ENCODE measurements around the gene NCOA1.
"Not testable (repeated sequence)": the region's sequence is repeated elsewhere in the genome, so short reads cannot be mapped to it uniquely, and the experiment has no call there.

NCOA1 gene

GRCh38 chr2:24474053-24474452 lies 17.0 kb upstream of the NCOA1 start:
- no peak for DNase-seq (ENCODE audit: low read depth, low spot score)

GRCh38 chr2:24477229-24477628 lies 13.8 kb upstream of the NCOA1 start:
- DNase-seq (ENCODE audit: low read depth, low spot score) = no peak

GRCh38 chr2:24478243-24478642 lies 12.8 kb upstream of the NCOA1 start:
- no peak for DNase-seq (ENCODE audit: low read depth, low spot score)

GRCh38 chr2:24480245-24480644 lies 10.8 kb upstream of the NCOA1 start:
- DNase-seq (ENCODE audit: low read depth, low spot score) = no peak

- DNase-seq (ENCODE audit: low read depth, low spot score) = no peak
Observed at GRCh38 chr2:24482251-24482971, 8.6 kb upstream of the NCOA1 start.

GRCh38 chr2:24482972-24483300 lies 8.1 kb upstream of the NCOA1 start:
- no peak for DNase-seq (ENCODE audit: low read depth, low spot score)

GRCh38 chr2:24484677-24485076 lies 6.4 kb upstream of the NCOA1 start:
- not testable (repeated sequence) for DNase-seq (ENCODE audit: low read depth, low spot score)

GRCh38 chr2:24485197-24485596 lies 5.9 kb upstream of the NCOA1 start:
- DNase-seq (ENCODE audit: low read depth, low spot score) = no peak

- DNase-seq (ENCODE audit: low read depth, low spot score) = no peak
Observed at GRCh38 chr2:24486636-24487205, 4.3 kb upstream of the NCOA1 start.

GRCh38 chr2:24489465-24490180 lies 1.4 kb upstream of the NCOA1 start:
- DNase-seq (ENCODE audit: low read depth, low spot score) = no peak

GRCh38 chr2:24490181-24490689 lies 819 bp upstream of the NCOA1 start:
- no peak for DNase-seq (ENCODE audit: low read depth, low spot score)

- DNase-seq (ENCODE audit: low read depth, low spot score) = peak; percentile 24
Observed at GRCh38 chr2:24491542-24492420, 727 bp downstream of the NCOA1 start.

GRCh38 chr2:24492421-24493279 lies 1.6 kb downstream of the NCOA1 start:
- DNase-seq (ENCODE audit: low read depth, low spot score) = no peak

- DNase-seq (ENCODE audit: low read depth, low spot score) = no peak
Observed at GRCh38 chr2:24493713-24494112, 2.7 kb downstream of the NCOA1 start.

- no peak for DNase-seq (ENCODE audit: low read depth, low spot score)
Observed at GRCh38 chr2:24494410-24494809, 3.4 kb downstream of the NCOA1 start.

- DNase-seq (ENCODE audit: low read depth, low spot score) = no peak
Observed at GRCh38 chr2:24495451-24495850, 4.4 kb downstream of the NCOA1 start.

GRCh38 chr2:24496959-24497358 lies 5.9 kb downstream of the NCOA1 start:
- no peak for DNase-seq (ENCODE audit: low read depth, low spot score)

- DNase-seq (ENCODE audit: low read depth, low spot score) = no peak
Observed at GRCh38 chr2:24497685-24498084, 6.6 kb downstream of the NCOA1 start.

- DNase-seq (ENCODE audit: low read depth, low spot score) = no peak
Observed at GRCh38 chr2:24498121-24498520, 7.1 kb downstream of the NCOA1 start.

- DNase-seq (ENCODE audit: low read depth, low spot score) = no peak
Observed at GRCh38 chr2:24501813-24502212, 10.8 kb downstream of the NCOA1 start.
